Left ventricle myocardium inferior (tissue), 1 donor: Measurements from ENCODE around the gene CIB4. TPM values are rescaled to one million over a fixed set of nuclear protein-coding genes. Genes with fewer than 3 reads are reported as not detected.

Experiments used
- DNase-seq: peaks from one replicate; pipeline ENCODE4 v3.0.0-alpha.2; 2020
- H3K27ac ChIP-seq: fragments of 200-600 bp; replicated peaks from 2 replicates; pipeline ENCODE4 v1.8.0; 2021
- H3K27me3 ChIP-seq: fragments of 200-600 bp; 2 replicates; pipeline ENCODE4 v1.8.0; 2021; ENCODE audit warnings: low read depth
- H3K36me3 ChIP-seq: fragments of 200-600 bp; 2 replicates; pipeline ENCODE4 v1.8.0; 2021
- H3K4me1 ChIP-seq: fragments of 200-600 bp; 2 replicates; pipeline ENCODE4 v1.8.0; 2021
- H3K4me3 ChIP-seq: fragments of 200-600 bp; 2 replicates; pipeline ENCODE4 v1.8.0; 2021; ENCODE audit warnings: mild to moderate bottlenecking, moderate library complexity
- H3K9me3 ChIP-seq: fragments of 200-600 bp; replicated peaks from 2 replicates; pipeline ENCODE4 v1.8.0; 2021
- intact Hi-C: fragments of 100-400 bp; cut with micrococcal nuclease; formaldehyde crosslinking; loops from one replicate; pipeline ENCODE4 v1.11.0; 2022
- total RNA-seq: library from RNA; stranded (reverse); fragmentation: NEBNext Ultra II Directional; extraction: Animal tissue kit (Norgen Biotek cat#: 25700); gene quantifications from one replicate; pipeline ENCODE4 v1.2.1, GENCODE V29; 2021
- TF ChIP-seq, protein P1 (sequence below): fragments of 200-600 bp; IDR thresholded peaks from 2 replicates; pipeline ENCODE4 v1.8.0; 2021; ENCODE audit warnings: antibody characterized with exemption, mild to moderate bottlenecking, borderline replicate concordance
- donor health status: DM: no; HTN: yes; CAD: no; lungs with severe emphysema.

The CIB4 gene
- total RNA-seq, 1 donor from 2014 or later = not detected

- intact Hi-C loops = no loop called here
- Histone ChIP-seq H3K27me3 (peaks cover 43% of the 10 kb centered on the region), H3K9me3 (peaks cover 7% of the 10 kb centered on the region), H3K4me3 (no peak overlapping the region), H3K4me1 (no peaks in the 10 kb centered on the region), H3K27ac (no peak overlapping the region), H3K36me3 (no peaks in the 10 kb centered on the region)
- DNase-seq = no peak
- TF ChIP-seq, protein P1, sequence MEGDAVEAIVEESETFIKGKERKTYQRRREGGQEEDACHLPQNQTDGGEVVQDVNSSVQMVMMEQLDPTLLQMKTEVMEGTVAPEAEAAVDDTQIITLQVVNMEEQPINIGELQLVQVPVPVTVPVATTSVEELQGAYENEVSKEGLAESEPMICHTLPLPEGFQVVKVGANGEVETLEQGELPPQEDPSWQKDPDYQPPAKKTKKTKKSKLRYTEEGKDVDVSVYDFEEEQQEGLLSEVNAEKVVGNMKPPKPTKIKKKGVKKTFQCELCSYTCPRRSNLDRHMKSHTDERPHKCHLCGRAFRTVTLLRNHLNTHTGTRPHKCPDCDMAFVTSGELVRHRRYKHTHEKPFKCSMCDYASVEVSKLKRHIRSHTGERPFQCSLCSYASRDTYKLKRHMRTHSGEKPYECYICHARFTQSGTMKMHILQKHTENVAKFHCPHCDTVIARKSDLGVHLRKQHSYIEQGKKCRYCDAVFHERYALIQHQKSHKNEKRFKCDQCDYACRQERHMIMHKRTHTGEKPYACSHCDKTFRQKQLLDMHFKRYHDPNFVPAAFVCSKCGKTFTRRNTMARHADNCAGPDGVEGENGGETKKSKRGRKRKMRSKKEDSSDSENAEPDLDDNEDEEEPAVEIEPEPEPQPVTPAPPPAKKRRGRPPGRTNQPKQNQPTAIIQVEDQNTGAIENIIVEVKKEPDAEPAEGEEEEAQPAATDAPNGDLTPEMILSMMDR = no peak
Observed at GRCh38 chr2:26623541-26624495, 17.3 kb downstream of the CIB4 start.

GRCh38 chr2:26621469-26622199 lies 19.5 kb downstream of the CIB4 start:
- Histone ChIP-seq H3K36me3 (no peaks in the 10 kb centered on the region), H3K9me3 (peaks cover 7% of the 10 kb centered on the region), H3K27me3 (peaks cover 57% of the 10 kb centered on the region), H3K4me1 (no peaks in the 10 kb centered on the region), H3K27ac (no peak overlapping the region), H3K4me3 (no peak overlapping the region)
- intact Hi-C loops = no loop called here
- DNase-seq = no peak
- TF ChIP-seq, protein P1 = no peak

DNA sequence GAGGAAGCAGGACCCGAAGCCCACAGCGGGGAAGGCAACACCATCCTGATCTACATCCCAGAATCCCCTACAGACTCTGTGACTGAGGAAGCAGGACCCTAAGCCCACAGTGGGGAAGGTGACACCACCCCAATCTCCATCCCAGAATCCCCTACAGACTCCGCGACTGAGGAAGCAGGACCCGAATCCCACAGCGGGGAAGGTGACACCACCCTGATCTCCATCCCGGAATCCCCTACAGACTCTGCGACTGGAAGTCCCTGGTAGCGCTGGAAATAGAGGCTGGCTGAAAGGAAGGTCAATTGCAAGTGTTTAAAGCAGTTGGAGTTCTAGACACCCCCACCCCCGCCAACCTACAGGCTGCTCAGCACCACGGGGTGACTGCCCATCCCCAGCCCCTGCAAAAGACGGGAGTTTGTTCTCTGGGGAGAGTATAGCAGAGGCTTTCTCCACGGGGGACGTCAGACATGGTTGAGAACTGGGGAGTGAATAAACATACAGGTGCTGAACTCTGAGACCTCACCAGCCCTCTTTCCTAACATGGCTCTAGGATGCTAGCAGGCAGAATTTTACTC lies 21.0 kb downstream of the CIB4 start:
- intact Hi-C loops = no loop called here
- H3K4me1 ChIP-seq = no peaks in the 10 kb centered on the region

DNA sequence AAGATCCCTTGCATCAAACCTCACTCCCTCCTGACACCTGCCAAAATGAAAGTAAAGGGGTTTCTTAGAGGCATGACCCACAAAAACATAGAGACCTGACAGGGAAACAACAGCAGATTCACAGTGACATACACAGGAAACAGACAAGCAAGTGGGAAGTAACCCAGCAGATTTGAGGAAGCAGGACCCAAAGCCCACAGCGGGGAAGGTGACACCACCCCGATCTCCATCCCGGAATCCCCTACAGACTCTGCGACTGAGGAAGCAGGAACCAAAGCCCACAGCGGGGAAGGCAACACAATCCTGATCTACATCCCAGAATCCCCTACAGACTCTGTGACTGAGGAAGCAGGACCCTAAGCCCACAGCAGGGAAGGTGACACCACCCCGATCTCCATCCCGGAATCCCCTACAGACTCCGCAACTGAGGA lies 21.6 kb downstream of the CIB4 start:
- Histone ChIP-seq H3K4me1 (peaks cover 5% of the 10 kb centered on the region), H3K36me3 (no peaks in the 10 kb centered on the region), H3K9me3 (peaks cover 7% of the 10 kb centered on the region), H3K27me3 (peaks cover 77% of the 10 kb centered on the region), H3K27ac (no peak overlapping the region), H3K4me3 (no peak overlapping the region)
- TF ChIP-seq, protein P1 = no peak
- no peak for DNase-seq
- intact Hi-C loops = no loop called here

More for the DNA sequence above, 21.0 kb downstream of the CIB4 start:
- no peak overlapping the region for H3K27ac ChIP-seq
- DNase-seq = no peak
- TF ChIP-seq, protein P1 = no peak
- H3K27me3 ChIP-seq = peaks cover 72% of the 10 kb centered on the region
- peaks cover 7% of the 10 kb centered on the region for H3K9me3 ChIP-seq
- H3K36me3 ChIP-seq = no peaks in the 10 kb centered on the region
- H3K4me3 ChIP-seq = no peak overlapping the region

DNA sequence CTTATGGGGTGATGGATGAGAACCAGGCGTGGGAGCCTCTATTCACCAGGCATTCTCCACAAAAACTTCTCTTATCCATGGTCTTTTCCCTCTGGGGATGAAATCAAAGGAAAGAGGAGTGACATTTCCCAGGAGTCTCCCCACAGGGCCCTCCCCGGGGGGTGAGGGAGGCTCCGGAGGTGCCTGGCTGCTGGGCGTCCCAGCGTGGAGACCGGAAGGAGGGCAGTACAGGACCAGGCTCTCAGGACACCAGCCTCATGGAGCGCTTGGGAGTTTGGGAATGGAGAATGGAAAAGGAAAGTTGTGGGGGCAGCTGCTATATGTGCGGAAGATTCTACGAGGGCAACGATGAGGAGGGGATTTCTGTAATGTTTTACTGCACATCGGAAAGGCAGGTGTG lies 22.1 kb downstream of the CIB4 start:
- Histone ChIP-seq H3K36me3 (no peaks in the 10 kb centered on the region), H3K9me3 (peaks cover 7% of the 10 kb centered on the region), H3K4me3 (no peak overlapping the region), H3K4me1 (peaks cover 9% of the 10 kb centered on the region), H3K27me3 (peaks cover 78% of the 10 kb centered on the region), H3K27ac (no peak overlapping the region)
- intact Hi-C loops = no loop called here
- TF ChIP-seq, protein P1 = no peak
- DNase-seq = no peak
